Right renal pelvis (tissue), 4 donors: ENCODE measurements around the gene OR51F1. TPM values are rescaled to one million over a fixed set of nuclear protein-coding genes. Genes with fewer than 3 reads are reported as not detected.
"Not testable (repeated sequence)": the region's sequence is repeated elsewhere in the genome, so short reads cannot be mapped to it uniquely, and the experiment has no call there.

Source experiments
- DNase-seq, 4 donors: peaks; one replicate each; pipeline ENCODE4 v3.0.0-alpha.2; 2013; ENCODE audit warnings: low read depth in 4 of 4, low spot score in 3 of 4, missing footprints in 1 of 4
- polyA plus RNA-seq, 4 donors: library from polyadenylated mRNA; unstranded; fragments of 120-200 nt; gene quantifications; one replicate each; pipeline ENCODE4 v1.2.1, GENCODE V29; 2013; ENCODE audit not compliant: insufficient read length in 4 of 4

The OR51F1 gene
- not detected for polyA plus RNA-seq

GRCh38 chr11:4769838-4770237 lies at the start of gene OR51F1:
Gene OR51F1 (minus strand): TSS chr11:4769938. CDS start chr11:4769938, 0 bp downstream.
- DNase-seq = no peak

- DNase-seq = no peak
These were observed 39.5 kb upstream of the OR51F1 start for GRCh38 chr11:4809246-4809645.

- no peak for DNase-seq
These were observed 38.7 kb upstream of the OR51F1 start for GRCh38 chr11:4808476-4808875.

- no peak for DNase-seq
These were observed 34.5 kb upstream of the OR51F1 start, which contains the start of gene OR52R1 for GRCh38 chr11:4804280-4804679. Gene OR52R1 (minus strand): TSS chr11:4804380. CDS start chr11:4804380, 0 bp downstream.

- not testable (repeated sequence) for DNase-seq
These were observed 31.6 kb upstream of the OR51F1 start for GRCh38 chr11:4801316-4801715.

GRCh38 chr11:4798427-4799183 lies 28.9 kb upstream of the OR51F1 start:
- no peak for DNase-seq

- no peak for DNase-seq
These were observed 27.5 kb upstream of the OR51F1 start for GRCh38 chr11:4797206-4797605.

GRCh38 chr11:4782454-4782853 lies 12.7 kb upstream of the OR51F1 start:
- DNase-seq = no peak

- no peak for DNase-seq
These were observed 1.6 kb downstream of the OR51F1 start for GRCh38 chr11:4768094-4768493.

- no peak for DNase-seq
These were observed 3.2 kb downstream of the OR51F1 start for GRCh38 chr11:4766420-4767043.

GRCh38 chr11:4763096-4763495 lies 6.6 kb downstream of the OR51F1 start:
- no peak for DNase-seq

GRCh38 chr11:4751201-4751600 lies 18.5 kb downstream of the OR51F1 start:
- no peak for DNase-seq

- no peak for DNase-seq
These were observed 21.3 kb downstream of the OR51F1 start for GRCh38 chr11:4748438-4748837.

GRCh38 chr11:4740735-4741134 lies 29.0 kb downstream of the OR51F1 start:
- DNase-seq = no peak

- no peak for DNase-seq
These were observed 42.6 kb downstream of the OR51F1 start for GRCh38 chr11:4727171-4727570.

GRCh38 chr11:4722616-4723534 lies 46.9 kb downstream of the OR51F1 start:
- not testable (repeated sequence) for DNase-seq

Other genes starting within 250 kb of the OR51F1 start
- gene OR52M1, start 224.7 kb downstream of the OR51F1 start, polyA plus RNA-seq = not detected
- under 1 TPM in 1 of 4 donors, not detected in 3; 0.04 TPM for gene OR52I2, start 188.2 kb downstream of the OR51F1 start, polyA plus RNA-seq
- under 1 TPM in 1 of 4 donors, not detected in 3; 0.06 TPM for gene OR52I1, start 175.9 kb downstream of the OR51F1 start, polyA plus RNA-seq
- 10 to 100 TPM; 19.1 to 22.6 (median 20.7) TPM for gene TRIM68, start 161.7 kb downstream of the OR51F1 start, polyA plus RNA-seq
- gene OR51D1, start 132.5 kb downstream of the OR51F1 start, polyA plus RNA-seq = not detected
- gene OR51E1, start 126.0 kb downstream of the OR51F1 start, polyA plus RNA-seq = 1 to 10 TPM; 1.4 to 2.2 (median 1.8) TPM
- under 1 TPM; 0.64 to 1.00 (median 0.72) TPM for gene OR51E2, start 72.1 kb downstream of the OR51F1 start, polyA plus RNA-seq
- under 1 TPM; 0.19 to 0.74 (median 0.25) TPM for gene MMP26, start 65.2 kb downstream of the OR51F1 start, polyA plus RNA-seq
- not detected for gene OR52R1, start 34.4 kb upstream of the OR51F1 start, polyA plus RNA-seq
- gene OR51F2, start 51.4 kb upstream of the OR51F1 start, polyA plus RNA-seq = not detected
- gene OR51S1, start 79.3 kb upstream of the OR51F1 start, polyA plus RNA-seq = not detected
- not detected for gene OR51T1, start 112.0 kb upstream of the OR51F1 start, polyA plus RNA-seq
- gene OR51A7, start 133.8 kb upstream of the OR51F1 start, polyA plus RNA-seq = not detected
- gene OR51G2, start 149.4 kb upstream of the OR51F1 start, polyA plus RNA-seq = not detected
- gene OR51G1, start 154.4 kb upstream of the OR51F1 start, polyA plus RNA-seq = not detected
- gene OR51A4, start 177.7 kb upstream of the OR51F1 start, polyA plus RNA-seq = not detected
- gene OR51A2, start 185.8 kb upstream of the OR51F1 start, polyA plus RNA-seq = not detected
- gene OR51L1, start 224.9 kb upstream of the OR51F1 start, polyA plus RNA-seq = under 1 TPM in 1 of 4 donors, not detected in 3; 0.03 TPM